DMS153 treated with DMSO at 0.1 percent for 48 hours (cell line): ENCODE results near the gene PRPF38B.

ENCODE experiments used
- DNase-seq: peaks from one replicate; lab custom pipeline; 2025; ENCODE audit not compliant: unreplicated experiment; lab: John Stamatoyannopoulos, UW

Gene PRPF38B

DNA sequence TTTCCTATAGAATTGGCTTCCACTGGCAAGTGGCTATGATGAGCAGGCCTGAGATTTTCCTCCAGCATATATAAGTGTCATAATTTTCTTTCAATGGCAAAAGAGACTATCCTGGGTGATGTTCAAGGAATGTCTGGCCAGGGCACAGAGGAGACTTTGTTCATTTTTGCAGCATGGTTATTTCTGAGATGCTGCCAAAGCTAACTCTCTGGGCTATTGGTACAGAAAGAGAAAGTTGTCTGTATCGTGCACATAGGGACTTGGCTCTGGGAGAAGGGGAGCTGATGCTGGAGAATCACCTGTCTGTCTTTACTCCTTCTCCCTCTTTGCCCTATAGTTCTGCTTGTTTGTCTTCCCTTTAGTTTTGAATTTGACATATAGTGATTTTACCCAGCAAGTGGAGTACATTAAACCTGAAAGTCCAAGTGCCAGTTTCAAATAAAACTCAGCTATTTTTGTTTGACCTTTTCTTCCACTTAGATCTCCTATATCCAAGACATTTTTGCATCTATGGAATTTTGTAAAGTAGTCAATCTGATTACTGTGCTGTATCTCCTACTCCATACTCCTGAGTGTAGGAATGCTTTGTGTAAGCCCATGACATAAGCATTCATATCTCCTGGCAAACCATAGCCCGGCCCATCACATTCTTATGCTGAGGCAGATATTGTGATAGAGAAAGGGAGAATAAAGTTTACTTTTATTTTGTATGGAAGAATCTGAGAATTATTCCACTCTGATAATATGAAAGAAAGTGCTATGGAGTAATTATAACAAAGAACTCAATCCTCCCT, 24.5 kb downstream of the PRPF38B start:
- no peak for DNase-seq

DNA sequence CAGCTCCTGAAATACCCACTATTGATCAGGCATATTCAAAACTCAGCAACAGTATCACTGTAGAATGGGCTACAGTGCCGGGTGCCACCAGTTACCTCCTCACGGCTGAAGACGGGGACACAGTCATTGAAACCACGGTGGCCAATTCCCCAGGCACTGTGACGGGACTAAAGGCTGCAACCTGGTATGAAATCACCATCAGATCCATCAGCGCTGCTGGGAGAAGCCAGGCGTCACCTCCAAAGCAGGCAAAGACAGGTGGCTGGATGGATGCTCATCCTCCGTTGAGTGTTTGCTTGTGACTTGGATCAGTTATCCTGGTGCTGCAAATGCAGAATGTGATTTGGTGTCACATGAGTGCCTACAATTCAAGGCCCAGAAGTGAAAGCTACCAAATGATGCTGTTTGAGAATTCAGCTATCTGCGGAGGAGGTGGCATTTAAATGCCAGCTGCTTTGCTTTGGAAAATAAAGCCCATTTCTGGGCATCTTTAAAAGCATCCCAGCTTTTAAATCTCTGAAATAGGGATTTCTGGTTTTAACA, 25.7 kb downstream of the PRPF38B start:
- DNase-seq, result no peak

- no peak for DNase-seq
Observed at GRCh38 chr1:108718927-108719655, 27.0 kb downstream of the PRPF38B start.

- DNase-seq, result no peak
Observed at GRCh38 chr1:108719656-108720435, 27.7 kb downstream of the PRPF38B start.

- no peak for DNase-seq
Observed at GRCh38 chr1:108722292-108722691, 30.2 kb downstream of the PRPF38B start.

DNA sequence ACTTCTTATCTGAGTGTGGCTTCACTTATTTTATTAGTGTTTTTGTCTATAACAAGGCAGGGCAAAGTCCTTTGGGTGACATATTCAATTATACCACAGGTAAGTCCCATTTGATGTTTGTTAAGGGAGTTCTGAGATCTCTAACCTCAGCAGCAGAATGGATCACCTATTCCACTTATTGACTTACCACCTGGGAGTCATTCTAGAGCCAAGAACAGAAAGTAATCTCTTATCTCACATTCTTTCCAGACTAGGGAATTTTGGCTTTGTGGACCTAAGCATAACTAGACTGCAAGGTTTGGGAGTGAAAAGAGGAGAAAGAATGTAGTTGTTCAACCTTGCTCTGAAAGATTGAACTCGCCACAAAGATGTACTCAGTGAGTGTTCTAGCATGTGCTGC, 33.8 kb downstream of the PRPF38B start:
- no peak for DNase-seq

GRCh38 chr1:108728327-108728923, 36.3 kb downstream of the PRPF38B start:
- no peak for DNase-seq

GRCh38 chr1:108729481-108729880, 37.4 kb downstream of the PRPF38B start:
- DNase-seq, result no peak

GRCh38 chr1:108732398-108732797, 40.3 kb downstream of the PRPF38B start:
- DNase-seq, result no peak

- DNase-seq, result no peak
Observed at GRCh38 chr1:108734171-108734865, 42.2 kb downstream of the PRPF38B start.

GRCh38 chr1:108742253-108742652, 50.1 kb downstream of the PRPF38B start:
- DNase-seq, result no peak

DNA sequence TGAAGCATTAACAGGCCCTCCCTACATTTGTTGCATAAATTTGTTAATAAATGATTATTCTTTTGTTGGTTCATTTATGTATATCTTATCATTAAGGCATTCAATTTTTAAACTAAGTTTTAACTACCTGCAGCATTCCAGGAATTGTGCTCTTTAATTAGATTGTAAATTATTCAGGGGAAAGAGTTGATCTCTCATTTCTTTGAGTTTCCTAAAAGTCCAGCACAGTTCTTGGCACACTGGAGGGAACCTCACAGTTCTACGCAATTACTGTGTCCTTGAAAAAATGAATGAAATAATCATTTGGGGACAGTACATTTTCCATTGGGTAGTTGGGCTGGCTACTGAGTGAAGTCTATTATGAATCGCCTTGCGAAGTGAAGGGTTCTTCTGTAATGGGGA, 53.9 kb downstream of the PRPF38B start:
- DNase-seq, result no peak

GRCh38 chr1:108746382-108747170, 54.5 kb downstream of the PRPF38B start, which contains the start of gene STXBP3:
STXBP3 (plus strand) TSS chr1:108746674; CDS start chr1:108746738, 64 bp downstream.
- peak; percentile 96 for DNase-seq

DNA sequence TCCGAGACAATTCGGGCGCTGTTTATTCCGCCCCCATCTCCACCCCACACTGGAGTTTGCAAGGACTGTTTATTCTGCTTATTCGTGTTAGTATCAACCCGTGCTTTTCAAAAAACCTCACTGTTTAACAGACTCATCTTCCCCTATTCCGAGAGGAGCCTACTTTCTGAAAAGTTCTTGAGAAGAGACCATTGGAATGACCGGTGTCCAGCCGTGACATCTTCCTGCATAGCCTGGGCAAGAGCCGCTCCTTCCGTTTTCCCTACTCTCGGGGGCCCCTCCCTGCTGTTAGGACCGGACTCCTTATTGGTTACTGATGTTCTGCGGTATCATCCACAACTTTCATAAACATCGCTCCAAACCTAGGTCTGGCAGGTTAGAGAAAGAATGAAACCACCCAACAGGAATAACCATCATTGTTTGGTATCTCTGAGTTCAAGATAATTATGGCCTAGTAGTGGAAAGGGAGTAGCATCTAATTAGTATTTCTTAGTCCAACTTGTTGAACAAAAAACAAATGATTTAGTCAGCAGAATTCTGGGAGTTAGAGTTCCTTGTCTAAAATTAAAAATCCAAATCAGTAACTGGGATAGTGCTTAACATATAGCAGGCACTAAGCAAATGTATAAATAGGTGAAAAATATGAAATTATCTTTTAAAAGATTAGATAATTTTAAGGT, 55.2 kb downstream of the PRPF38B start:
- DNase-seq, result peak; percentile 57

- no peak for DNase-seq
Observed at GRCh38 chr1:108747898-108748297, 55.8 kb downstream of the PRPF38B start.

DNA sequence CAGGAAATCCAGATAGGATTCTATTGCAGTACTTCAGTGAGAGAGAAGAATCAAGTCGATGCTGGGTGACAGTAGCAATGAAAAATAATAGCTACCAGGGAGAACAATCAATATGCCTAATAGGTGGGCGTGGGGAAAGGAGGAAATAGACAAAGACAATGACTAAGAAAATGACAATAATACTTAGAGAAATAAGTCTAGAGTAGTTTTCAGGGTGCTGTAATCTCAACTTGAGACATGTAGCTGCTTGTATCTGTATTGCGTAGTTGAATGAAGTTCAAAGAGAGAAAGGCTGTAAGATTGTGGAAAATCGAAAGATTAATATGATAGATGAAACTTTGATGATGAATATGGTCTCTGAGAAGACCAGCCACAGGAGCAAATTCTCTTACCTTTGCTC, 57.0 kb downstream of the PRPF38B start:
- no peak for DNase-seq

DNA sequence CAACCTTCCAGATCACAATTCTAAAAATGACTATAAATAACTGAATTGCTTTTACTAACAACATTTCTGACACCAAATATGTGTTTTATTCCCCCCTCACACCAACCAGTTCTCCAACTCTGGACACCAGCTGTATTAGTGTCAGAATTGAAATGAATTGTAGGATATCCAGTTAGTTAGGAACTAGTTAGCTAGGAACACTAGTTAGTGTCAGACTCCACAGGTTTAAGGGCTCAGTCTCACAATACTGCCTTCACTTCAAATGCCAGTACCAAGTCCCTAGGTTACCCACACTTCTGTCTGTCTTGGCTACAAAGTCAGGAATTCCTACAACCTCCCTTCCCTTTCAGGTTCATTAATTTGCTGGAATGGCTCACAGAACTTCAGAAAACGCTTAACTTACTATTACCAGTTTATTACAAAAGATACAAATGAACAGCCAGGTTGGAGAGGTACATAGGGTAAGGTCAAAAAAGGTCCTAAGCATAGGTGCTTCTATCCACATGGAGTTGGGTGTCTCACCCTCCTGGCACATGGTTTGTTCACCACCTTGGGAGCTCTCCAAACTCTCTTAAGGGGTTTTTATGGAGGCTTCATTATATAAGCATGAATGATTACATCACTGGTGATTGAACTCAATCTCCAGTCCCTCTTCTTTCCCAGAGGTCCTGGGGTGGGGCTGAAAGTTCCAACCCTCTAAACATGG, 58.5 kb downstream of the PRPF38B start:
- no peak for DNase-seq
